K562 (cell line): ENCODE measurements around the gene SERPINA12. TPM values are rescaled to one million over a fixed set of nuclear protein-coding genes. Genes with fewer than 3 reads are reported as not detected.

Source experiments
- ATAC-seq: fragments of 200-7000 bp; cut with Tn5 transposase; 3 replicates; pipeline ENCODE4 v1.9.1; 2020; ENCODE audit warnings: moderate library complexity
- BruUV-seq: library from RNA; stranded (reverse); fragments of 400-500 nt; replicated peaks from 2 replicates; lab custom pipeline; 2021; lab: Mats Ljungman, UMichigan
- CTCF ChIA-PET: fragments of 300-600 bp; formaldehyde crosslinking; extraction: SDS; loops from one replicate; lab custom pipeline; 2021; ENCODE audit warnings: low intra/inter-chr PET ratio; lab: Yijun Ruan, JAX
- POLR2A ChIA-PET: fragments of 300-600, 350-650 bp; sonication (Branson Sonifier 250); formaldehyde crosslinking; extraction: SDS; loops from one replicate; lab custom pipeline; 2021; ENCODE audit warnings: antibody characterized with exemption, inconsistent platforms; lab: Yijun Ruan, JAX
- DNase-seq, 4 experiments: peaks; one replicate each; pipeline versions ENCODE4 v3.0.0 to v3.0.0-alpha.2; 2011 to 2018; ENCODE audit warnings: low spot score in 3 of 4, mixed read lengths in 3 of 4; ENCODE audit errors: extremely low read depth in 1 of 4
- FAIRE-seq: peaks from 2 replicates; lab custom pipeline; 2011; peaks lifted over from hg19 to GRCh38; lab: Jason Lieb, UNC
- H2AFZ ChIP-seq: 2 replicates; pipeline ENCODE4 v1.6.0; 2011; ENCODE audit warnings: low read depth, low read length, control low read depth, inconsistent platforms
- H3K27ac ChIP-seq: fragments of 200-600 bp; 3 replicates; pipeline ENCODE4 v1.8.0; 2011; ENCODE audit warnings: low read depth, mild to moderate bottlenecking, control low read depth, inconsistent platforms, low read length, moderate library complexity, mixed read lengths; ENCODE audit errors: extremely low read depth
- H3K27me3 ChIP-seq, 2 experiments: fragments of 300-600 bp in 1 of 2; 2 replicates in 1 of 2; 3 replicates in 1 of 2; pipeline versions ENCODE4 v1.6.0 to v1.8.0; 2011; ENCODE audit warnings: inconsistent platforms in 2 of 2, low read length in 2 of 2, mild to moderate bottlenecking in 1 of 2, mixed read lengths in 1 of 2, moderate library complexity in 1 of 2; ENCODE audit not compliant: control insufficient read depth in 2 of 2, insufficient read depth in 2 of 2
- H3K36me3 ChIP-seq: fragments of 300-600 bp; 3 replicates; pipeline ENCODE4 v1.8.0; 2011; ENCODE audit warnings: mild to moderate bottlenecking, low read length, inconsistent platforms; ENCODE audit not compliant: control insufficient read depth, insufficient read depth
- H3K4me1 ChIP-seq, 2 experiments: fragments of 200-600 bp in 1 of 2; replicated peaks in 1 of 2; 2 replicates in 1 of 2; 3 replicates in 1 of 2; pipeline versions ENCODE4 v1.5.1 to v1.8.0; 2011; ENCODE audit warnings: inconsistent platforms in 2 of 2, low read length in 2 of 2, mild to moderate bottlenecking in 1 of 2, mixed read lengths in 1 of 2, moderate library complexity in 1 of 2; ENCODE audit not compliant: control insufficient read depth in 2 of 2, insufficient read depth in 2 of 2
- H3K4me2 ChIP-seq: 2 replicates; pipeline ENCODE4 v1.6.1; 2011; ENCODE audit warnings: low read length, control low read depth, inconsistent platforms, mixed read lengths; ENCODE audit not compliant: insufficient read depth
- H3K4me3 ChIP-seq: fragments of 200-600 bp; sonication (generic), shearing (Covaris generic); 2 replicates; pipeline ENCODE4 v1.5.1; 2016; ENCODE audit warnings: control low read depth, inconsistent platforms
- H3K79me2 ChIP-seq: fragments of 200-600 bp; 3 replicates; pipeline ENCODE4 v1.8.0; 2011; ENCODE audit warnings: low read length, inconsistent platforms; ENCODE audit not compliant: control insufficient read depth, insufficient read depth
- H3K9ac ChIP-seq, 2 experiments: 2 replicates each; pipeline versions ENCODE4 v1.6.0 to v1.6.1; 2011; ENCODE audit warnings: low read depth in 2 of 2, low read length in 2 of 2, control low read depth in 1 of 2, inconsistent platforms in 1 of 2, mild to moderate bottlenecking in 1 of 2, mixed read lengths in 1 of 2; ENCODE audit not compliant: insufficient read depth in 1 of 2
- H3K9me1 ChIP-seq: one replicate; pipeline ENCODE4 v1.6.0; 2011; ENCODE audit warnings: inconsistent platforms, mild to moderate bottlenecking, low read length, moderate library complexity; ENCODE audit not compliant: control insufficient read depth, insufficient read depth
- H3K9me3 ChIP-seq: replicated peaks from 2 replicates; pipeline ENCODE4 v1.5.1; 2011; ENCODE audit warnings: low read depth, low read length, inconsistent platforms; ENCODE audit not compliant: control insufficient read depth, insufficient read depth
- H4K20me1 ChIP-seq: replicated peaks from 2 replicates; pipeline ENCODE4 v1.6.1; 2011; ENCODE audit warnings: low read length, inconsistent platforms, mixed read lengths; ENCODE audit not compliant: control insufficient read depth, insufficient read depth
- CBX3 ChIP-seq, 2 experiments: IDR thresholded peaks; 1 replicate in 1 of 2; 2 replicates in 1 of 2; pipeline ENCODE4 v1.6.1; 2012; ENCODE audit warnings: inconsistent platforms in 2 of 2, low read length in 2 of 2, borderline replicate concordance in 1 of 2, control low read depth in 1 of 2
- CEBPB ChIP-seq: fragments of 450-650 bp; IDR thresholded peaks from 2 replicates; pipeline ENCODE4 v1.6.1; 2016; ENCODE audit warnings: missing genetic modification characterization, missing compliant biosample characterization
- ETV1 ChIP-seq: fragments of 450-650 bp; conservative IDR thresholded peaks from 2 replicates; pipeline ENCODE4 v1.6.1; 2016; ENCODE audit warnings: missing genetic modification characterization, control low read depth, low read depth, missing compliant biosample characterization
- FOXO4 ChIP-seq: fragments of 450-650 bp; formaldehyde crosslinking; IDR thresholded peaks from 2 replicates; pipeline ENCODE4 v1.4.0; 2020; ENCODE audit warnings: mild to moderate bottlenecking, moderate library complexity
- HCFC1 ChIP-seq: IDR thresholded peaks from 2 replicates; pipeline ENCODE4 v1.6.1; 2012; ENCODE audit warnings: low read depth, low read length, improper control_type of control experiment
- SNIP1 ChIP-seq: fragments of 450-650 bp; IDR thresholded peaks from 2 replicates; pipeline ENCODE4 v1.7.1; 2017; ENCODE audit warnings: low read depth, mild to moderate bottlenecking
- SNRNP70 ChIP-seq: fragments of 200-400 bp; formaldehyde crosslinking; optimal IDR thresholded peaks from 2 replicates; pipeline ENCODE3; 2017; ENCODE audit warnings: low read depth, low read length
- ZNF830 ChIP-seq: fragments of 250-450 bp; sonication (Bioruptor Pico); IDR thresholded peaks from 2 replicates; pipeline ENCODE4 v1.5.0; 2021; ENCODE audit warnings: mild to moderate bottlenecking
- WGBS: fragments of 100-300 bp; shearing (Covaris generic); methylation state at CpG from one replicate; pipeline ENCODE4 v1.1.6; 2016; ENCODE audit warnings: low coverage, mixed read lengths; ENCODE audit not compliant: insufficient coverage; ENCODE audit errors: missing lambda C conversion rate; 5-methylcytosine and 5-hydroxymethylcytosine counted together
- in situ Hi-C: fragments of 300-500 bp; cut with MboI; formaldehyde crosslinking; loops from 4 replicates; pipeline ENCODE4 v1.15.0; 2018; ENCODE audit warnings: inconsistent platforms, mixed read lengths
- intact Hi-C: fragments of 100-400 bp; cut with micrococcal nuclease; formaldehyde crosslinking; loops from 2 replicates; pipeline ENCODE4 v1.14.2; 2022
- polyA plus RNA-seq, 8 experiments: library from polyadenylated mRNA; depleted of rRNA in 4 of 8; stranded (reverse) in 5 of 8; unstranded in 3 of 8; fragments of >200 nt; fragmentation: Nextera tagmentation in 2 of 8; fragmentation: Illumina TruSeq in 1 of 8; extraction: Ambion mirVana in 2 of 8; extraction: Trizol in 1 of 8; gene quantifications; 2 replicates each; pipeline versions ENCODE4 v1.2.1 to v1.2.3, GENCODE V29; 2011 to 2014; ENCODE audit warnings: inconsistent platforms in 1 of 8, missing spikeins in 1 of 8
- total RNA-seq, 7 experiments: library from RNA; depleted of rRNA in 6 of 7; stranded (reverse); fragments of >200 nt in 6 of 7; fragmentation: Illumina TruSeq in 2 of 7; extraction: Trizol in 2 of 7; gene quantifications; 2 replicates each; pipeline versions ENCODE4 v1.2.1 to v1.2.3, GENCODE V29; 2011 to 2021; ENCODE audit warnings: low replicate concordance in 1 of 7
- TF ChIP-seq, protein P1 (sequence below): sonication (generic); formaldehyde crosslinking; IDR thresholded peaks from 2 replicates; pipeline ENCODE4 v1.8.1; 2022; ENCODE audit warnings: missing genetic modification reagents
- TF ChIP-seq, protein P2 (sequence below), 2 experiments: fragments of 450-650 bp in 1 of 2; IDR thresholded peaks; 2 replicates each; pipeline ENCODE4 v1.6.1; 2011 to 2017; ENCODE audit warnings: low read depth in 2 of 2, antibody characterized with exemption in 1 of 2, borderline replicate concordance in 1 of 2, low read length in 1 of 2, mild to moderate bottlenecking in 1 of 2, mixed read lengths in 1 of 2; ENCODE audit not compliant: control insufficient read depth in 1 of 2
- TF ChIP-seq, protein P3 (sequence below): fragments of 450-650 bp; conservative IDR thresholded peaks from 2 replicates; pipeline ENCODE4 v1.6.1; 2016; ENCODE audit warnings: missing genetic modification characterization, low read depth, mild to moderate bottlenecking, control low read depth, missing compliant biosample characterization
- TF ChIP-seq, protein P4 (sequence below): sonication (generic); formaldehyde crosslinking; IDR thresholded peaks from 2 replicates; pipeline ENCODE4 v1.8.1; 2022; ENCODE audit warnings: missing genetic modification reagents

Gene SERPINA12
- total and polyA plus RNA-seq, 9 of the 15 experiments (the other 6 are each of a cell fraction or from before 2014, with no cell fraction given) = not detected

DNA sequence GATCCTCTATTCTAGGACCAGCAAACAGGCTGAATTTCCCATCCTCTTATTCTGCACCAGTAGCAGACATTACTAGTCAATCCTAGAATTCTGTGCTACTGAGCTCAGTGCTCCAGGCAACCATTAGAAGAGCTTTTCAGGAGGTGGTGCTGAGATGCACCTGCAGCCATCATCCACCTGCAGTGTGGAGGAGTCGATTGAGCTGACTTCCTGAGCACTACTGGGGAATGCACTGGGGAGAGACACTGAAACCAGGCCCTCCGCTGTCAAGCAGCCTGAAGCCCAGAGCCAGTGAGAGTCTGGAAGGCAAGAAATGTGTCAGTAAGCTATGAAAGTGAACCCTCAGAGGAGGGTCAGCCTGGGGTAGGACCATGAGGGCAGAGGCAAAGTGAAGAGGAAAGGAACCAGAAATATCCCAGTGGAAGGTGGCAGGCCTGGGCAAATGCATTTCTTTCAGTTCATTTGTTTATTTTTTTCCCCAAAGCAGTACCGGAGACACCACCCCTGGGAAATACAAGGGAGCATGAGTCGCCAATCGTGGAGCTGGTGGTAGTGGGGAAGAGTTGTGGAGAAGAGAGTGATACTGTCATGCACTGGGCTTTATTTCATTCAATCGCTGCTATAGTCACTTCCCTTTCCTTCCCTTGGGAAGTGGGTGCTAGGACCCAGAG, 28.9 kb upstream of the SERPINA12 start:
- no peak for TF ChIP-seq CBX3 (IDR thresholded peaks at IDR 0.05; ENCODE audit: borderline replicate concordance in 1 of 2, low read length in 2 of 2)
- TF ChIP-seq ETV1 (tag) = no peak
- TF ChIP-seq, protein P1, sequence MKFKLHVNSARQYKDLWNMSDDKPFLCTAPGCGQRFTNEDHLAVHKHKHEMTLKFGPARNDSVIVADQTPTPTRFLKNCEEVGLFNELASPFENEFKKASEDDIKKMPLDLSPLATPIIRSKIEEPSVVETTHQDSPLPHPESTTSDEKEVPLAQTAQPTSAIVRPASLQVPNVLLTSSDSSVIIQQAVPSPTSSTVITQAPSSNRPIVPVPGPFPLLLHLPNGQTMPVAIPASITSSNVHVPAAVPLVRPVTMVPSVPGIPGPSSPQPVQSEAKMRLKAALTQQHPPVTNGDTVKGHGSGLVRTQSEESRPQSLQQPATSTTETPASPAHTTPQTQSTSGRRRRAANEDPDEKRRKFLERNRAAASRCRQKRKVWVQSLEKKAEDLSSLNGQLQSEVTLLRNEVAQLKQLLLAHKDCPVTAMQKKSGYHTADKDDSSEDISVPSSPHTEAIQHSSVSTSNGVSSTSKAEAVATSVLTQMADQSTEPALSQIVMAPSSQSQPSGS = no peak
- TF ChIP-seq CEBPB = no peak
- TF ChIP-seq HCFC1 = no peak
- TF ChIP-seq, protein P2, sequence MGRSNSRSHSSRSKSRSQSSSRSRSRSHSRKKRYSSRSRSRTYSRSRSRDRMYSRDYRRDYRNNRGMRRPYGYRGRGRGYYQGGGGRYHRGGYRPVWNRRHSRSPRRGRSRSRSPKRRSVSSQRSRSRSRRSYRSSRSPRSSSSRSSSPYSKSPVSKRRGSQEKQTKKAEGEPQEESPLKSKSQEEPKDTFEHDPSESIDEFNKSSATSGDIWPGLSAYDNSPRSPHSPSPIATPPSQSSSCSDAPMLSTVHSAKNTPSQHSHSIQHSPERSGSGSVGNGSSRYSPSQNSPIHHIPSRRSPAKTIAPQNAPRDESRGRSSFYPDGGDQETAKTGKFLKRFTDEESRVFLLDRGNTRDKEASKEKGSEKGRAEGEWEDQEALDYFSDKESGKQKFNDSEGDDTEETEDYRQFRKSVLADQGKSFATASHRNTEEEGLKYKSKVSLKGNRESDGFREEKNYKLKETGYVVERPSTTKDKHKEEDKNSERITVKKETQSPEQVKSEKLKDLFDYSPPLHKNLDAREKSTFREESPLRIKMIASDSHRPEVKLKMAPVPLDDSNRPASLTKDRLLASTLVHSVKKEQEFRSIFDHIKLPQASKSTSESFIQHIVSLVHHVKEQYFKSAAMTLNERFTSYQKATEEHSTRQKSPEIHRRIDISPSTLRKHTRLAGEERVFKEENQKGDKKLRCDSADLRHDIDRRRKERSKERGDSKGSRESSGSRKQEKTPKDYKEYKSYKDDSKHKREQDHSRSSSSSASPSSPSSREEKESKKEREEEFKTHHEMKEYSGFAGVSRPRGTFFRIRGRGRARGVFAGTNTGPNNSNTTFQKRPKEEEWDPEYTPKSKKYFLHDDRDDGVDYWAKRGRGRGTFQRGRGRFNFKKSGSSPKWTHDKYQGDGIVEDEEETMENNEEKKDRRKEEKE (IDR thresholded peaks at IDR 0.05; ENCODE audit: borderline replicate concordance in 1 of 2, control insufficient read depth in 1 of 2, low read depth in 2 of 2, low read length in 1 of 2) = no peak
- no peak for TF ChIP-seq SNIP1
- TF ChIP-seq ZNF830 (CRISPR knock-in tag) = no peak
- TF ChIP-seq SNRNP70 = no peak
- TF ChIP-seq, protein P3, sequence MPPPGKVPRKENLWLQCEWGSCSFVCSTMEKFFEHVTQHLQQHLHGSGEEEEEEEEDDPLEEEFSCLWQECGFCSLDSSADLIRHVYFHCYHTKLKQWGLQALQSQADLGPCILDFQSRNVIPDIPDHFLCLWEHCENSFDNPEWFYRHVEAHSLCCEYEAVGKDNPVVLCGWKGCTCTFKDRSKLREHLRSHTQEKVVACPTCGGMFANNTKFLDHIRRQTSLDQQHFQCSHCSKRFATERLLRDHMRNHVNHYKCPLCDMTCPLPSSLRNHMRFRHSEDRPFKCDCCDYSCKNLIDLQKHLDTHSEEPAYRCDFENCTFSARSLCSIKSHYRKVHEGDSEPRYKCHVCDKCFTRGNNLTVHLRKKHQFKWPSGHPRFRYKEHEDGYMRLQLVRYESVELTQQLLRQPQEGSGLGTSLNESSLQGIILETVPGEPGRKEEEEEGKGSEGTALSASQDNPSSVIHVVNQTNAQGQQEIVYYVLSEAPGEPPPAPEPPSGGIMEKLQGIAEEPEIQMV = no peak
- no peak for TF ChIP-seq FOXO4 (CRISPR knock-in tag)
- TF ChIP-seq, protein P4, sequence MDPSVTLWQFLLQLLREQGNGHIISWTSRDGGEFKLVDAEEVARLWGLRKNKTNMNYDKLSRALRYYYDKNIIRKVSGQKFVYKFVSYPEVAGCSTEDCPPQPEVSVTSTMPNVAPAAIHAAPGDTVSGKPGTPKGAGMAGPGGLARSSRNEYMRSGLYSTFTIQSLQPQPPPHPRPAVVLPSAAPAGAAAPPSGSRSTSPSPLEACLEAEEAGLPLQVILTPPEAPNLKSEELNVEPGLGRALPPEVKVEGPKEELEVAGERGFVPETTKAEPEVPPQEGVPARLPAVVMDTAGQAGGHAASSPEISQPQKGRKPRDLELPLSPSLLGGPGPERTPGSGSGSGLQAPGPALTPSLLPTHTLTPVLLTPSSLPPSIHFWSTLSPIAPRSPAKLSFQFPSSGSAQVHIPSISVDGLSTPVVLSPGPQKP = no peak
- Histone ChIP-seq H2AFZ (no peak overlapping the region), H3K9me3 (no peaks in the 10 kb centered on the region), H3K4me3 (no peak overlapping the region), H3K27ac (no peak overlapping the region), H3K27me3 (peaks cover 0 to 6% of the 10 kb centered on the region in 2 experiments; a peak in 2 of 5 replicates), H3K9ac (no peak overlapping the region), H3K36me3 (no peaks in the 10 kb centered on the region), H3K9me1 (no peaks in the 10 kb centered on the region), H3K4me2 (no peak overlapping the region), H3K79me2 (no peaks in the 10 kb centered on the region), H3K4me1 (no peaks in the 10 kb centered on the region), H4K20me1 (no peaks in the 10 kb centered on the region)
- ChIA-PET CTCF (no interaction called here), POLR2A (no interaction called here)
- in situ Hi-C loops = no loop called here
- DNase-seq (no peak), ATAC-seq (no peak), FAIRE-seq (no peak)
- intact Hi-C loops = no loop called here
- BruUV-seq = no TSS peak
- 2% methylated on average over 6 of the region's 6 CpGs for WGBS
